NCI-H226 (cell line): Measurements from ENCODE around the gene NVL.

Experiments used
- DNase-seq: peaks from one replicate; pipeline ENCODE4 v3.0.0-alpha.2; 2015

The NVL gene

DNA sequence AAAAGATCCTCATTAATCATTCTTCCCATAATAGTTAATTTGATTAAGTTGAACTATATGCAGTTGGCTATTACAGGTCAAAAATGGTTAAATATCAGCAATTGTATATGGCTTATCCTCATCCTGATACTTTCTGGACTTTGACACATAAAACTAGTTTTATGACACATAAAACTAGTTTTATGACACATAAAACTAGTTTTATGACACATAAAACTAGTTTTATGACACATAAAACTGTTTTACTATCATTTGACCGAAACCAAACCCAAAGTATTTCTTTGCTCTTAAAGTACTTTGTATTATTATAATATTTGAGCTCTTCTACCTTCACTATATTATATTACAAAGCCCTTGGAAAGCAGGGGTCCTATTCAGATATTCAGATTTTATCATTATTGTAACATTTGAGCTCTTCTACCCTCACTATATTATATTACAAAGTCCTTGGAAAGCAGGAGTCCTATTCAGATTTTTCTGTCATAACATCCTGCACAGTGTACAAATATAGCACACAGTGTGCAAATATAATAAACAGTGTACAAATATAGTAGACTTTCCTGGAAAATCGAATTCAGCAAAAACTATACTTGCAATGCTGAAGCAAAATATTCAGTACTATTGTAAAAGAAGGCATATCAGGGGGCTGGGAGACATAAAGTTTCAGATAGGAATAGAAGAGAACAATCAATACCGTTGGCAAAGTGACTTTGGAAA is 53.0 kb downstream of the NVL start:
- no peak for DNase-seq

DNA sequence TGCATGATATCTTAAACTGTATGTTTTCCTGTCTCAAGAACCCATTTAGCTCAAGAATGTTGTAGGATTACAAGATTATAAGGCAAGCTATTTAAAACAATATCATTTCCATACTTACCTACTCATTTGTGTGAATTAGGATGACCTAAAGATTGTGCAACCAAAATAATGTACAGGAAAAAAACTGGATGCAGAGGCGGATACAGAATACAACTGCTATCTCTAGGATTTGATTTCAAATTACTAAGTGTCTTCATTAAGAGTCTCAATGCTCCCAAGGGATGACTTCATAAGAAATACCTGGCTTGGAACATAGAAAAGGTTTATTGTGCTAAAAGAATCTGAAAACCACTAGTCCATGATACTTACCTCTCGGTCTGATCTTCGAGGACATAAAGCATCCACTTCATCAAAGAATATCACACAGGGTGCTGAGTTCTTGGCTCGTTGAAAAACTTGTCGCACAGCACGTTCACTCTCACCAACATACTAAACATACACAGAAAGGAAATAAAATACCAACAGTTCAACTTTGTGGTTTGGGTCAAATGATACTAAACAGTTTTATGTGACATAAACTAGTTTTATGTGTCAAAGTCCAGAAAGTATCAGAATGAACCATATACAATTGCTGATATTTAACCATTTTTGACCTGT is 54.9 kb downstream of the NVL start:
- no peak for DNase-seq

GRCh38 chr1:224273641-224274040 is 56.3 kb downstream of the NVL start:
- DNase-seq, result peak; percentile 1

- DNase-seq, result no peak
Observed at GRCh38 chr1:224271106-224271505, 58.9 kb downstream of the NVL start.

DNA sequence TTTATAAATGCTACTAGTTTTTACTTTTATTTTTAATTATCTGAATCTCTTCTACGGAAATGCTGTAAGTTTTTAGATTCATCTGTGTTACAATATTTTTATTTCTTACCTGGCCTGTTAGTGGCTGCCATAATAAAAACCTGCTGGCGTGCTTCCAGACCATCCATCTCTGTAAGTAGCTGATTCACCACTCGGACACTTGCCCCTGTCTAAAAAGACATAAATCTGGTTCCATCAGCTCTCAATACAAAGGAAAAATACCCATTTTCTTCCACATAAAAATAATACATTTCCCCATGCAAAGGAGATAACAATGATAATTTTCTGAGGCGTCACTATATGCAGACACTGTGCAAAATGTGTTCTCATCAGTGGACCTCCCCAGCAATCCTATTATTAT is 62.0 kb downstream of the NVL start:
- no peak for DNase-seq

DNA sequence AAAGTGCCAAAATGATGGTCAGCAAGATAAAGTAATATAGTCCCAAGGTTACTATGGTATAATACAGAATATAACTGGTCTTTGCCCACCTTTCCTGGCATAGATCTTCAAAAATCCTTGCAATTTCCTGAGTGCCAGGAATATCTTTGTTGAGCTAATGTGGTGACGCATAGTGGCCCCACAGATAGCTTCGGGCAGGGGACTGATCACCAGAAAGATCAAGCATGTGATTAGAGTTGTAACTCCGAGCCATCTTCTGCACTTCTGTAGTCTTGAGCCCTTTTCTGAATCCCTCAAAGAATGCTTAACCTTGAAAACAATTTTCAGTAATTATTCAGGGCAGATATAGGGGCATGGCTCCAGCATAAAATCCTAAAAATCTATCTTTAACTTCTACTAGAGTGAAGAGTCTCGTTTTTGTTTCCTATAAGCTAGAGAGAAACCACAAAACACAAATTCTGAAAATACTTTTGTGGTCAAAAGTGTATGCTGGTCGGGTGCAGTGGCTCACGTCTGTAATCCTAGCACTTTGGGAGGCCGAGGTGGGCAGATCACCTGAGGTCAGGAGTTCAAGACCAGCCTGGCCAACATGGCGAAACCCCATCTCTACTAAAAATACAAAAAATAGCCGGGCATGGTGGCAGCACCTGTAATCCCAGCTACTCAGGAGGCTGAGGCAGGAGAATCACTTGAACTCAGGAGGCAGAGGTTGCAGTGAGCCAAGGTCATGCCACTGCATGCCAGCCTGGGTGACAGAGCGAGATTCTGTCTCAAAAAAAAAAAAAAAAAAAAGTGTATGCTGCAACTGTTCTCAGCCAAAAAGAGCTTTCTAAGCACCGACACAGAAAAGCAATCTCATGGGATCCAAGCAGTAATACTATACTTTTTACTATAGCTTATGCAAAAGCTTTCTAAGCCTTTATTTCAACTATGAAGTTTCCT is 62.8 kb downstream of the NVL start:
- no peak for DNase-seq

- no peak for DNase-seq
Observed at GRCh38 chr1:224266105-224266914, 63.7 kb downstream of the NVL start.

GRCh38 chr1:224264321-224264720 is 65.7 kb downstream of the NVL start:
- no peak for DNase-seq

- DNase-seq, result no peak
Observed at GRCh38 chr1:224262373-224263054, 67.5 kb downstream of the NVL start.

DNA sequence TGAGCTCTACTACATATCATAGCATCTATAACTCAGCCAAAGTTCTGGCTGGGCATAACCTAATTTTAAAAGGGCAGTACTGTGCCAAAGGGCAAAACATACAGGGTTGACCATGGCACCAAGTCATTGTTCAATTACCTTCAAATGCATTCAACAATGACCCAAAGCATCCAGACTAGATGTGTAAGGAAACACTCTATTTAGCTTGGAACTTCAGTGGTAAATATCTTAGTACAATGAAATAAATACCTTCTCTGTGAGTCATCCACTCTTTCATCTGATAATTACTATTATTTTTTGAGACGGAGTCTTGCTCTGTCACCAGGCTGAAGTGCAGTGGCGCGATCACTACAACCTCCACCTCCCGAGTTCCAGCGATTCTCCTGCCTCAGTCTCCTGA is 70.0 kb downstream of the NVL start:
- DNase-seq, result no peak

DNA sequence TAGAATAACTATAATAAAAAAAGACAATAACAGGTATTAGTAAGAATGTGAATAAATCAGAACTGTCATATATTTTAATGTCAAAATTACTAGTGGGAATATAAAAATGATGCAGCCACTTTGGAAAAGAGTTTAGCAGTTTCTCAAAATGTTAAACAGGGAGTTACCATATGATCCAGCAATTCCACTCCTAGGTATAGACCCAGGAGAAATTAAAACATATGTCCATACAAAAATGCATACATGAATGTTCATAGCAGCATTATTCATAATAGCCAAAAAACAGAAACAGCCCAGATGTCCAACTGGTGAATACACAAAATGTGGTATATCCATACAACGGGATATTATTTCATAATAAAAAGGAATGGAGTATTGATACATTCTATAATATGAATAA is 71.6 kb downstream of the NVL start:
- no peak for DNase-seq

- DNase-seq, result no peak
Observed at GRCh38 chr1:224256640-224257039, 73.3 kb downstream of the NVL start.

DNA sequence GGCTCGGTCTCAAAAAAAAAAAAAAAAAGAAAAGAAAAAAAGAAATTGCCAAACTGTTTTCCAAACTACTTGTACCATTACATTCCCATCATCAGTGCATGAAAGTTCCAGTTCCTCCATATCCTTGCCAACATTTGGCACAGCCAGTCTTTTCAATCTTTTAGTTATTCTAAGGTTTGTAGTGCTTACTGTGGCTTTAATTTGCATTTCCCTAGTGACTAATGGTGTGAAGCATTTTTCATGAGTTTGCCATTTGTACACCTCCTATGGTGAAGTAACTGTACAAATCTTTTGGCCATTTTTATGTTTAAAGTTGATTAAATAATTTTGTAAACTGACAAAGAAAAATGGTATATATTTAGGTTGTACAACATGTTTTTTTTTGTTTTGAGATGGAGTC is 76.3 kb downstream of the NVL start:
- no peak for DNase-seq

- DNase-seq, result no peak
Observed at GRCh38 chr1:224252479-224252878, 77.5 kb downstream of the NVL start.

GRCh38 chr1:224251741-224252146 is 78.2 kb downstream of the NVL start:
- DNase-seq, result no peak

DNA sequence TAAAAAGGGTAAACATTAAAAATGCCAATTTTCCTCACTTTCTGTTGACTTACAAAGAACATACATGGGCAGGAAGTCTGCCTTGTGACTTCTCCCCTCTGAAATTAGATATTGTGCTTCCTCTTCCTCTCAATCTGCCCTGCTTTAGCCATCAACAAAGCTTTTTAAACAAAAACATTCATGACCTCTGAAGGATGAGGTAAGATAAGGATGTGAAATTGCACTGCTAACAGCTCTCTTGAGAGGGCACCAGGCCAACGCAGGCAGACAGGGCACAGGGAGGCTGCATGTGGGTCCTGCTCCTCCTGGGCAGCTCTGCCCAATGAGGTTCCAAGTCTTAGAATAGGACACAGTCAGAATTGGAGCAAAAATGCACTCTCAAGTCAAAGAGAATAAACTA is 84.8 kb downstream of the NVL start:
- no peak for DNase-seq

- no peak for DNase-seq
Observed at GRCh38 chr1:224238756-224239155, 91.2 kb downstream of the NVL start.

DNA sequence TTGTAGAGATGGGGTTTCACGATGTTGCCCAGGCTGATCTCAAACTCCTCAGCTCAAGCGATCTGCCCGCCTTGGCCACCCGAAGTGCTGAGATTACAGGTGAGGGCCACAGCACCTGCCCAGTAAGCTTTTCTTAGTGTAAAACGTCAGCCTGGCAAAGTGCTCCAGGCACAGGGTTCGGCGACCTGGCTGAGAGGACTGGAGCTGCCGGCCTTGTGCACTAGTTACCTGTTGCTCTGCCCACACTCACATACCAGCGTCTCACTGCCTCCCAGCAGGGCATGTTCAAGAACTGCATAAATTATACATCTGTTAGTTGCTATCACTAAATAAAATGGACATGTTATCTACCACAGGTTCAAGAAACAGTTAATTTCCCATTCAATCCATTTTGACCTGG is 91.8 kb downstream of the NVL start:
- no peak for DNase-seq

DNA sequence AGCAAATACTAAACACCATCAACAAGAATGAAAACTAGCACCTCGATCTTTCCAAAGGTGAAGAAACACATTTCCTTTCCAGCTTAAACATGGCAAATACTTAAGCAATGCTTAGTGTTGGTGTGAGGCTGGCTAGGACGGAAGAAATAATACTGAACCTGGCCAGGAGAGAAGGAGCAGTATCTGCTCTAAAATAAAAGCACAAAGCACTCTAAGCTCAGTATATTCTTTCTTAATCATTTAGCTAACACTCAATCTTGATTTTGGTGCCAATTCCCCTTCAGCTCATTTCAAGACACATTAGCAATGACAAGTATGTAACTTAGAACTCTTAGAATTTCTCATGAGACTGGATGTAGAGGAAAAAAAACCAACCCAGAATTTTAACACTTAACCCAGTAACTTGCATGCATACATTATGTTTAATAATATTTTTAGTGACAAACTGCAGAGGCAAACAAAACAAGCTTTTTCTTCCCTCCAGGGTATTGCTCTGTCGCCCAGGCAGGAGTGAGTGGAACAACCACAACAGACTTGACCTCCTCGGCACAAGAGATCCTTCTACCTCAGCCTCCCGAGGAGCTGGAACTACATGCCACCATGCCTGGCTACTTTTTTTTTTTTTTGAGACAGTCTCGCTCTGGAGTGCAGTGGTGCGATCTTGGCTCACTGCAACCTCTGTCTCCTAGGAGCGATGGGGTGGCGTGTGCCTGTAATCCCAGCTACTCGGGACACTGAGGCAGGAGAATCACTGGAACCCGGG is 92.7 kb downstream of the NVL start:
- no peak for DNase-seq

DNA sequence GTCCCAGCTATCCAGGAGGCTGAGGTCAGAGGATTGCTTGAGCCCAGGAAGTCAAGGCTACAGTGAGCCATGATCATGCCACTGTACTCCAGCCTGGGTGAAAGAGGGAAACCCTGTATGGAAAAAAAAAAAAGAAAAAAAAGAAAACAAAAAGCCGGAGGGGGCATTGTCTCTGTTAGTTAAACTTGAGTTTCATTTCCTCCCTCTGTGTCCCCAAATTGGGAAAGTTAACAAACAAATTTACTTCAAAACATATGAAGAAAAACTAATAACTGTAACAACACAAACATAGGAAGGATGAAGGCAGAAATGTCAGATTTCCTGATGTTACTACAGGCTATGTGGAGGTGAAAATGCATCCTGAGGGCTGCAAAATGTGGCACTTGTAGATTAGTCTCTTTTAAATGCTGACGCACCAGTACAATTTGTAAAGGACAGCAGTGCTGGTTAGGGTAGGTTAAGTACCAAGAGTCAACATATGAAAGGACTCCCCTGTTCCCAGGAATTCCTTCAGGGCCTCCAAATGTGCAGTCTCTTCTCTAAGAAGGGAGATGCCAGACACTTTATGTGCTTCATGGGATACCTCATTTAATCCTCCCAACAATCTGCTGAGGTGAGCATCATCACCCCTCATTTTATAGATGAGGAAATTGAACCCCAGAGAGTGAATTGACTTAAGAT is 94.0 kb downstream of the NVL start:
- DNase-seq, result no peak

GRCh38 chr1:224234017-224234416 is 96.0 kb downstream of the NVL start:
- no peak for DNase-seq
